A549 (cell line): ENCODE results near the gene DPP7. TPM values are rescaled to one million over a fixed set of nuclear protein-coding genes. Genes with fewer than 3 reads are reported as not detected.

ENCODE experiments used
- ATAC-seq, 2 experiments: fragments of 200-7000 bp in 1 of 2; fragments of >200 bp in 1 of 2; cut with Nextera tagmentation in 1 of 2; cut with Tn5 transposase in 1 of 2; 3 replicates each; pipeline versions ENCODE4 v1.8.0 to v1.9.1; 2018 to 2020; ENCODE audit warnings: mild to moderate bottlenecking in 1 of 2, moderate library complexity in 1 of 2
- CTCF ChIA-PET: fragments of 300-600 bp; sonication (Branson Sonifier 250); formaldehyde crosslinking; extraction: SDS; loops from one replicate; lab custom pipeline; 2021; ENCODE audit warnings: antibody characterized with exemption, inconsistent platforms; lab: Yijun Ruan, JAX
- POLR2A ChIA-PET: fragments of 350-600 bp; formaldehyde crosslinking; extraction: SDS; loops from one replicate; lab custom pipeline; 2021; ENCODE audit warnings: antibody characterized with exemption, inconsistent platforms; lab: Yijun Ruan, JAX
- DNase-seq, 2 experiments: peaks; one replicate each; pipeline versions ENCODE4 v3.0.0 to v3.0.0-alpha.2; 2011 to 2016; ENCODE audit warnings: low read depth in 1 of 2, low spot score in 1 of 2
- FAIRE-seq: peaks from 2 replicates; lab custom pipeline; 2011; peaks lifted over from hg19 to GRCh38; lab: Jason Lieb, UNC
- H3K27ac ChIP-seq, 2 experiments: fragments of >200 bp; sonication (Bioruptor Twin); formaldehyde crosslinking; 3 replicates each; pipeline ENCODE4 v1.5.1; 2016 to 2017
- H3K4me1 ChIP-seq: fragments of >200 bp; sonication (Bioruptor Twin); formaldehyde crosslinking; 3 replicates; pipeline ENCODE4 v1.6.1; 2016
- H3K4me2 ChIP-seq: fragments of >200 bp; sonication (Bioruptor Twin); formaldehyde crosslinking; 3 replicates; pipeline ENCODE4 v1.6.1; 2016
- H3K4me3 ChIP-seq: fragments of >200 bp; sonication (Bioruptor Twin); formaldehyde crosslinking; 3 replicates; pipeline ENCODE4 v1.5.1; 2016
- H3K9me3 ChIP-seq: fragments of >200 bp; sonication (Bioruptor Twin); formaldehyde crosslinking; 3 replicates; pipeline ENCODE4 v1.6.1; 2016
- EHF ChIP-seq: fragments of 250-450 bp; sonication (Bioruptor Pico); IDR thresholded peaks from 2 replicates; pipeline ENCODE4 v1.5.0; 2020; ENCODE audit warnings: mild to moderate bottlenecking
- ESRRA ChIP-seq: fragments of 150-350 bp; IDR thresholded peaks from 2 replicates; pipeline ENCODE4 v1.6.1; 2014; ENCODE audit warnings: mild to moderate bottlenecking, low read length, borderline replicate concordance
- FOSB ChIP-seq: fragments of 250-450 bp; sonication (Bioruptor Pico); IDR thresholded peaks from 2 replicates; pipeline ENCODE4 v1.5.0; 2020; ENCODE audit warnings: mild to moderate bottlenecking, moderate library complexity
- KDM1A ChIP-seq: fragments of 200-600 bp; sonication (generic); IDR thresholded peaks from 2 replicates; pipeline ENCODE4 v1.6.1; 2016; ENCODE audit warnings: low read depth, mild to moderate bottlenecking
- MAZ ChIP-seq: fragments of 150-350 bp; IDR thresholded peaks from 2 replicates; pipeline ENCODE4 v1.6.1; 2014; ENCODE audit warnings: antibody characterized with exemption, low read depth, low read length, borderline replicate concordance
- MYC ChIP-seq: IDR thresholded peaks from 2 replicates; pipeline ENCODE4 v1.6.1; 2012; ENCODE audit warnings: mild to moderate bottlenecking, inconsistent platforms, low read length, improper control_type of control experiment, borderline replicate concordance
- PHF8 ChIP-seq: fragments of 200-600 bp; sonication (generic); IDR thresholded peaks from 2 replicates; pipeline ENCODE4 v1.6.1; 2016; ENCODE audit warnings: low read depth, mild to moderate bottlenecking, antibody characterized with exemption, moderate library complexity, borderline replicate concordance
- POLR2AphosphoS2 ChIP-seq: conservative IDR thresholded peaks from 2 replicates; pipeline ENCODE4 v1.6.1; 2012; ENCODE audit warnings: low read length, improper control_type of control experiment, inconsistent platforms
- RARB ChIP-seq: fragments of 250-450 bp; sonication (Bioruptor Pico); IDR thresholded peaks from 2 replicates; pipeline ENCODE4 v1.8.0; 2021; ENCODE audit warnings: mild to moderate bottlenecking, moderate library complexity
- REST ChIP-seq: fragments of 200-600 bp; sonication (generic); IDR thresholded peaks from 2 replicates; pipeline ENCODE4 v1.6.1; 2016; ENCODE audit warnings: antibody characterized with exemption, mild to moderate bottlenecking, moderate library complexity
- TFCP2L1 ChIP-seq: fragments of 250-450 bp; sonication (Bioruptor Pico); IDR thresholded peaks from 2 replicates; pipeline ENCODE4 v1.5.0; 2021; ENCODE audit warnings: mild to moderate bottlenecking
- TP53 ChIP-seq: fragments of 250-450 bp; sonication (Bioruptor Pico); IDR thresholded peaks from 2 replicates; pipeline ENCODE4 v1.5.0; 2021; ENCODE audit warnings: mild to moderate bottlenecking, moderate library complexity
- ZC3H11A ChIP-seq: fragments of 450-650 bp; IDR thresholded peaks from 2 replicates; pipeline ENCODE4 v1.6.1; 2014; ENCODE audit warnings: antibody characterized with exemption, mild to moderate bottlenecking
- ZFP36 ChIP-seq: fragments of 450-650 bp; IDR thresholded peaks from 2 replicates; pipeline ENCODE4 v1.6.1; 2014; ENCODE audit warnings: borderline replicate concordance; ENCODE audit not compliant: partially characterized antibody
- ZNF302 ChIP-seq: fragments of 250-450 bp; sonication (Bioruptor Pico); IDR thresholded peaks from 2 replicates; pipeline ENCODE4 v1.9.0; 2021; ENCODE audit warnings: inconsistent platforms, mild to moderate bottlenecking, moderate library complexity
- WGBS: methylation state at CpG from one replicate; pipeline ENCODE4 v1.1.6; 2017; ENCODE audit errors: missing lambda C conversion rate; 5-methylcytosine and 5-hydroxymethylcytosine counted together
- polyA plus RNA-seq, 4 experiments: library from polyadenylated mRNA; depleted of rRNA in 3 of 4; stranded (reverse); fragments of >200 nt; fragmentation: RNase III in 1 of 4; extraction: RNeasy Plus Mini Kit Qiagen cat#74134 plus additional on column Dnase treatment in 1 of 4; gene quantifications; 2 replicates in 3 of 4; 3 replicates in 1 of 4; pipeline ENCODE4 v1.2.3, GENCODE V29; 2011 to 2017
- TF ChIP-seq, protein P1 (sequence below): fragments of 250-450 bp; sonication (Bioruptor Pico); IDR thresholded peaks from 2 replicates; pipeline ENCODE4 v1.5.0; 2021; ENCODE audit warnings: mild to moderate bottlenecking, moderate library complexity, borderline replicate concordance
- TF ChIP-seq, protein P2 (sequence below): fragments of >200 bp; sonication (Bioruptor Twin); formaldehyde crosslinking; IDR thresholded peaks from 2 replicates; pipeline ENCODE4 v1.6.1; 2016

DPP7 gene
- polyA plus RNA-seq, 2 of the 4 experiments (the other 2 are of a cell fraction) = 27.6 to 71.8 TPM

- no peak for TF ChIP-seq REST
- TF ChIP-seq EHF (CRISPR knock-in tag) = no peak
Observed at GRCh38 chr9:137141050-137141810, 26.7 kb upstream of the DPP7 start (continued).

GRCh38 chr9:137140151-137141012, 25.8 kb upstream of the DPP7 start:
- ATAC-seq = no peak
- CTCF ChIA-PET = interaction anchor here (0.5 to 1.7 kb wide), 2 partner anchors 9 to 18 kb away, joined by 3 to 6 read pairs; no protein-coding TSS in a partner anchor

More at GRCh38 chr9:137140151-137141012, 25.8 kb upstream of the DPP7 start:
- no peaks in the 10 kb centered on the region for H3K9me3 ChIP-seq
- no peak overlapping the region for H3K4me2 ChIP-seq
- no peak for DNase-seq
- peaks cover 6% of the 10 kb centered on the region; the same call in 1 of the 3 replicates for H3K4me1 ChIP-seq
- TF ChIP-seq KDM1A = no peak
- no peak for TF ChIP-seq POLR2AphosphoS2
- TF ChIP-seq ESRRA = no peak
- no peak for TF ChIP-seq ZC3H11A
- TF ChIP-seq TFCP2L1 = no peak
- no peak for TF ChIP-seq EHF (CRISPR knock-in tag)
- no peak for TF ChIP-seq TP53 (CRISPR knock-in tag)
- TF ChIP-seq MAZ = no peak
- no peak for TF ChIP-seq FOSB (CRISPR knock-in tag)
- no peak for TF ChIP-seq RARB
- TF ChIP-seq PHF8 = no peak
- TF ChIP-seq ZFP36 = no peak
- TF ChIP-seq, protein P1, sequence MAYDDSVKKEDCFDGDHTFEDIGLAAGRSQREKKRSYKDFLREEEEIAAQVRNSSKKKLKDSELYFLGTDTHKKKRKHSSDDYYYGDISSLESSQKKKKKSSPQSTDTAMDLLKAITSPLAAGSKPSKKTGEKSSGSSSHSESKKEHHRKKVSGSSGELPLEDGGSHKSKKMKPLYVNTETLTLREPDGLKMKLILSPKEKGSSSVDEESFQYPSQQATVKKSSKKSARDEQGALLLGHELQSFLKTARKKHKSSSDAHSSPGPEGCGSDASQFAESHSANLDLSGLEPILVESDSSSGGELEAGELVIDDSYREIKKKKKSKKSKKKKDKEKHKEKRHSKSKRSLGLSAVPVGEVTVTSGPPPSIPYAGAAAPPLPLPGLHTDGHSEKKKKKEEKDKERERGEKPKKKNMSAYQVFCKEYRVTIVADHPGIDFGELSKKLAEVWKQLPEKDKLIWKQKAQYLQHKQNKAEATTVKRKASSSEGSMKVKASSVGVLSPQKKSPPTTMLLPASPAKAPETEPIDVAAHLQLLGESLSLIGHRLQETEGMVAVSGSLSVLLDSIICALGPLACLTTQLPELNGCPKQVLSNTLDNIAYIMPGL (CRISPR knock-in tag) = no peak
- no peak for TF ChIP-seq REST
- no peak for TF ChIP-seq ZNF302
- no peak for TF ChIP-seq MYC
- TF ChIP-seq, protein P2, sequence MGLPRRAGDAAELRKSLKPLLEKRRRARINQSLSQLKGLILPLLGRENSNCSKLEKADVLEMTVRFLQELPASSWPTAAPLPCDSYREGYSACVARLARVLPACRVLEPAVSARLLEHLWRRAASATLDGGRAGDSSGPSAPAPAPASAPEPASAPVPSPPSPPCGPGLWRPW = no peak
- TF ChIP-seq, all 56 proteins: peak for 0
- Histone ChIP-seq H3K27ac (no peak overlapping the region), H3K4me3 (no peak overlapping the region)
- POLR2A ChIA-PET = interaction anchor here (0.8 to 2.4 kb wide), 3 partner anchors 11 to 100 kb away, joined by 3 to 9 read pairs (median 5); no protein-coding TSS in a partner anchor
- FAIRE-seq = no peak
- WGBS = 61% methylated on average over 23 of the region's 26 CpGs
